Measurements from ENCODE around the gene HESX1.

- TF ChIP-seq CTCF (IDR thresholded peaks at IDR 0.05; ENCODE audit: poor library complexity, severe bottlenecking) (no peak), EZH2 (IDR thresholded peaks at IDR 0.05; ENCODE audit: borderline replicate concordance, insufficient read depth, low read length, poor library complexity, severe bottlenecking) (no peak), POLR2AphosphoS5 (IDR thresholded peaks at IDR 0.05) (no peak), MXI1 (conservative IDR thresholded peaks at IDR 0.05; ENCODE audit: poor library complexity, severe bottlenecking) (no peak)
Measured at GRCh38 chr3:57164217-57164656, 35.5 kb downstream of the HESX1 start.
